Keratinocyte (primary cell): ENCODE results near the gene EFCAB12.

ENCODE experiments used
- EZH2 ChIP-seq: IDR thresholded peaks from one replicate; pipeline ENCODE4 v1.6.1; 2012; ENCODE audit warnings: inconsistent platforms, mild to moderate bottlenecking, low read length, moderate library complexity
- TF ChIP-seq, protein P1 (sequence below), 3 experiments: IDR thresholded peaks in 1 of 3; conservative IDR thresholded peaks in 1 of 3; optimal IDR thresholded peaks in 1 of 3; 2 replicates in 2 of 3; 3 replicates in 1 of 3; pipeline versions ENCODE3 to v1.5.1; 2011; ENCODE audit warnings: low read length in 3 of 3, mild to moderate bottlenecking in 3 of 3, moderate library complexity in 2 of 3, control low read depth in 1 of 3, inconsistent platforms in 1 of 3; ENCODE audit not compliant: insufficient read depth in 2 of 3; ENCODE audit errors: extremely low read depth in 1 of 3

DNA sequence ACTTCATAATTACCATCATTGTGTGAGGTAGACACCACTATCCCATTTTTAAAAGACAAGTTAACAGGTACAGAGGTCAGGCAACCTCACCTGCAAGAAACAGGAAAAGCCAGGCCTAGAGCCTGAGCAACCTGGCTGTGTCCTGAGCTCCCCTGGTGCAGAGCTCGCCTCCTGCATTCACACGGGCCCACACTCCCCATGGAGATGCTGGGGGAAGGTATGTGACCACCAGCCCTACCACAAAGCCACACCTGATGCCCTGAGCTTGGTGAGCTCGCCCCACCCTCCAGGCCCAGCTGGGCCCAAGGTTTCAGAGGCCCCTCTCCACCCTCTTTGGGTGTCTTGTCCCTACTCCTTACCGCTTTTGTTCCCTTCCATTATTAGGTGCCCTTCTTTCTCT lies 1.2 kb upstream of the EFCAB12 start:
- TF ChIP-seq, protein P1, sequence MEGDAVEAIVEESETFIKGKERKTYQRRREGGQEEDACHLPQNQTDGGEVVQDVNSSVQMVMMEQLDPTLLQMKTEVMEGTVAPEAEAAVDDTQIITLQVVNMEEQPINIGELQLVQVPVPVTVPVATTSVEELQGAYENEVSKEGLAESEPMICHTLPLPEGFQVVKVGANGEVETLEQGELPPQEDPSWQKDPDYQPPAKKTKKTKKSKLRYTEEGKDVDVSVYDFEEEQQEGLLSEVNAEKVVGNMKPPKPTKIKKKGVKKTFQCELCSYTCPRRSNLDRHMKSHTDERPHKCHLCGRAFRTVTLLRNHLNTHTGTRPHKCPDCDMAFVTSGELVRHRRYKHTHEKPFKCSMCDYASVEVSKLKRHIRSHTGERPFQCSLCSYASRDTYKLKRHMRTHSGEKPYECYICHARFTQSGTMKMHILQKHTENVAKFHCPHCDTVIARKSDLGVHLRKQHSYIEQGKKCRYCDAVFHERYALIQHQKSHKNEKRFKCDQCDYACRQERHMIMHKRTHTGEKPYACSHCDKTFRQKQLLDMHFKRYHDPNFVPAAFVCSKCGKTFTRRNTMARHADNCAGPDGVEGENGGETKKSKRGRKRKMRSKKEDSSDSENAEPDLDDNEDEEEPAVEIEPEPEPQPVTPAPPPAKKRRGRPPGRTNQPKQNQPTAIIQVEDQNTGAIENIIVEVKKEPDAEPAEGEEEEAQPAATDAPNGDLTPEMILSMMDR (optimal IDR thresholded peaks at IDR 0.05 in 1 of 3, IDR thresholded peaks at IDR 0.05 in 1 of 3, conservative IDR thresholded peaks at IDR 0.05 in 1 of 3; ENCODE audit: extremely low read depth in 1 of 3, insufficient read depth in 2 of 3, low read length in 3 of 3): no peak
- no peak for TF ChIP-seq EZH2
